Trophoblast cell (in vitro differentiated cells and primary cell): ENCODE data around the gene NUP210.
"Not testable (repeated sequence)": the region's sequence is repeated elsewhere in the genome, so short reads cannot be mapped to it uniquely, and the experiment has no call there.

ENCODE experiments used
- DNase-seq, 2 donors: peaks; one replicate each; pipeline ENCODE4 v3.0.0-alpha.2; 2016
- H2AFZ ChIP-seq: 2 replicates; pipeline ENCODE4 v1.6.1; 2013; ENCODE audit warnings: low read length, moderate library complexity, mild to moderate bottlenecking; ENCODE audit not compliant: insufficient read depth, poor library complexity
- H2AK5ac ChIP-seq: 2 replicates; pipeline ENCODE4 v1.6.1; 2013; ENCODE audit warnings: mild to moderate bottlenecking, low read length
- H2BK120ac ChIP-seq: 2 replicates; pipeline ENCODE4 v1.6.1; 2013; ENCODE audit warnings: low read length, mild to moderate bottlenecking, moderate library complexity; ENCODE audit not compliant: insufficient read depth, poor library complexity
- H2BK12ac ChIP-seq: 2 replicates; pipeline ENCODE4 v1.6.1; 2013; ENCODE audit warnings: mild to moderate bottlenecking, low read length, moderate library complexity
- H2BK5ac ChIP-seq: 2 replicates; pipeline ENCODE4 v1.6.1; 2013; ENCODE audit warnings: low read length, low read depth, moderate library complexity, mild to moderate bottlenecking; ENCODE audit not compliant: poor library complexity
- H3K14ac ChIP-seq: 2 replicates; pipeline ENCODE4 v1.6.1; 2013; ENCODE audit warnings: mild to moderate bottlenecking, low read length
- H3K18ac ChIP-seq: 2 replicates; pipeline ENCODE4 v1.6.1; 2013; ENCODE audit warnings: mild to moderate bottlenecking, low read length
- H3K23ac ChIP-seq: 2 replicates; pipeline ENCODE4 v1.6.1; 2013; ENCODE audit warnings: low read length
- H3K27ac ChIP-seq: 2 replicates; pipeline ENCODE4 v1.5.1; 2013; ENCODE audit warnings: low read depth, mild to moderate bottlenecking, inconsistent platforms, low read length, moderate library complexity
- H3K27me3 ChIP-seq: 2 replicates; pipeline ENCODE4 v1.6.1; 2013; ENCODE audit warnings: inconsistent platforms, mild to moderate bottlenecking, low read length, moderate library complexity; ENCODE audit not compliant: insufficient read depth
- H3K36me3 ChIP-seq, 2 experiments: 1 replicate in 1 of 2; 2 replicates in 1 of 2; pipeline ENCODE4 v1.6.1; 2013; ENCODE audit warnings: low read length in 2 of 2, mild to moderate bottlenecking in 2 of 2, moderate library complexity in 1 of 2; ENCODE audit not compliant: insufficient read depth in 2 of 2, control insufficient read depth in 1 of 2
- H3K4ac ChIP-seq: 2 replicates; pipeline ENCODE4 v1.6.1; 2013; ENCODE audit warnings: low read depth, mild to moderate bottlenecking, low read length, moderate library complexity
- H3K4me1 ChIP-seq, 2 experiments: 1 replicate in 1 of 2; 2 replicates in 1 of 2; pipeline ENCODE4 v1.6.1; 2013; ENCODE audit warnings: low read length in 2 of 2, mild to moderate bottlenecking in 2 of 2, moderate library complexity in 1 of 2; ENCODE audit not compliant: insufficient read depth in 2 of 2, control insufficient read depth in 1 of 2
- H3K4me2 ChIP-seq: 2 replicates; pipeline ENCODE4 v1.6.1; 2013; ENCODE audit warnings: inconsistent platforms, mild to moderate bottlenecking, low read length, moderate library complexity
- H3K4me3 ChIP-seq: 2 replicates; pipeline ENCODE4 v1.5.1; 2013; ENCODE audit warnings: mild to moderate bottlenecking, low read depth, low read length, inconsistent platforms
- H3K79me1 ChIP-seq: one replicate; pipeline ENCODE4 v1.6.1; 2013; ENCODE audit warnings: low read length
- H3K79me2 ChIP-seq: 2 replicates; pipeline ENCODE4 v1.6.1; 2013; ENCODE audit warnings: low read length, mild to moderate bottlenecking; ENCODE audit not compliant: control insufficient read depth, insufficient read depth, poor library complexity
- H3K9ac ChIP-seq: 2 replicates; pipeline ENCODE4 v1.6.1; 2013; ENCODE audit warnings: mild to moderate bottlenecking, low read length
- H3K9me3 ChIP-seq: 2 replicates; pipeline ENCODE4 v1.6.1; 2013; ENCODE audit warnings: low read depth, mild to moderate bottlenecking, control low read depth, inconsistent platforms, low read length; ENCODE audit not compliant: insufficient read depth
- H4K12ac ChIP-seq: 2 replicates; pipeline ENCODE4 v1.6.1; 2013; ENCODE audit warnings: low read depth, mild to moderate bottlenecking, low read length, moderate library complexity
- H4K8ac ChIP-seq: 2 replicates; pipeline ENCODE4 v1.6.1; 2013; ENCODE audit warnings: low read depth, mild to moderate bottlenecking, low read length, moderate library complexity
- H4K91ac ChIP-seq: one replicate; pipeline ENCODE4 v1.6.1; 2013; ENCODE audit warnings: low read depth, mild to moderate bottlenecking, low read length, moderate library complexity
- WGBS: extraction: QIAGEN DNeasy Blood & Tissue Kit; methylation state at CpG from one replicate; pipeline ENCODE4 v1.1.7; 2013; ENCODE audit warnings: missing lambda C conversion rate; ENCODE audit not compliant: insufficient read length, insufficient coverage; ENCODE audit errors: extremely low coverage; 5-methylcytosine and 5-hydroxymethylcytosine counted together

NUP210 gene

DNA sequence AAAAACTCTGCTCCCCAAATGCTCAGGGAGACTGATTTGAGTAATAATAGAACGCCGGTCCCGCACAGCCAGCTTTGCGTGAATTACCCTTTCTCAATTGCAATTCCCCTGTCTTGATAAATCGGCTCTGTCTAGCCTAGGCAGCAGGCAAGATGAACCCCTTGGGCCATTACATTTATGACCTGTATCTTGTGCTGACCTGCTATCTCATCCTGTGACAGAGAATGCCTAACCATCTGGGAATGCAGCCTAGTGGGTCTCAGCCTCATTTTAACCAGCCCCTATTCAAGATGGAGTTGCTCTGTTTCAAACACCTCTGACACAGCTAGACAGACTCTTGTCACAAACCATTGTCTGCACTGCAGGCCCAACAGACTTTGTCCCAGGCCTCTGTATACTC, 13.8 kb upstream of the NUP210 start:
- Histone ChIP-seq H2BK120ac (no peak overlapping the region), H4K91ac (no peak overlapping the region), H3K23ac (no peak overlapping the region), H2BK5ac (no peak overlapping the region), H3K36me3 (no peaks in the 10 kb centered on the region), H3K9ac (no peak overlapping the region), H4K12ac (no peak overlapping the region), H3K14ac (no peak overlapping the region), H4K8ac (no peak overlapping the region), H3K27ac (no peak overlapping the region), H2AK5ac (no peak overlapping the region), H2BK12ac (no peak overlapping the region), H3K4ac (no peak overlapping the region), H3K9me3 (no peaks in the 10 kb centered on the region), H3K4me1 (peaks cover 0 to 3% of the 10 kb centered on the region in 2 experiments), H3K79me1 (no peaks in the 10 kb centered on the region), H3K18ac (no peak overlapping the region), H3K4me3 (no peak overlapping the region), H3K79me2 (no peaks in the 10 kb centered on the region), H2AFZ (no peak overlapping the region), H3K4me2 (no peak overlapping the region), H3K27me3 (no peaks in the 10 kb centered on the region)
- WGBS = no CpG with 5 or more reads among the region's 5 CpGs
- peak; percentile 37 to 61 for DNase-seq

DNA sequence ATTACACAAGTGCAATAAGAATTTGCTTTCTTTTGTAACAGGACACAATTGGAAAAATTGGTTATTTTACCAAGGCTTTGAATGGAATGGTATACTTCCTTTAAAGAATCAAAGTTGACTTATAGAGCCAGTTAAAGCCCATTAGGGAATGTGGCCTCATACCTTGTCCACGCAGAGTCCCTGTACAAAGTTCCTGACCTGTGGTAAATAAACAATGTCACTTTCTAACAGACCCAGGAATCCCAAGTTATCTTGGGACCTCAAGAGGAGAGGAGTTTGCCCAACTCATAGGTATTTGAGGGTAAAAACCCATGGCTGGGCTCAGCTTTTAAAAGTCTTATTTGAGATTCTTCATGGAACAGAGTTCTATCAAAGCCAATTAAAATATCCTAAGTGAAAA, 12.0 kb upstream of the NUP210 start:
- Histone ChIP-seq H3K27me3 (no peaks in the 10 kb centered on the region), H2BK5ac (no peak overlapping the region), H3K79me2 (no peaks in the 10 kb centered on the region), H2AFZ (no peak overlapping the region), H4K91ac (no peak overlapping the region), H4K12ac (no peak overlapping the region), H3K9ac (no peak overlapping the region), H4K8ac (no peak overlapping the region), H3K27ac (no peak overlapping the region), H3K4me2 (no peak overlapping the region), H3K18ac (no peak overlapping the region), H3K14ac (no peak overlapping the region), H2BK120ac (no peak overlapping the region), H3K4ac (no peak overlapping the region), H2BK12ac (no peak overlapping the region), H2AK5ac (no peak overlapping the region), H3K4me1 (peaks cover 0 to 3% of the 10 kb centered on the region in 2 experiments), H3K79me1 (no peaks in the 10 kb centered on the region), H3K9me3 (no peaks in the 10 kb centered on the region), H3K23ac (no peak overlapping the region), H3K36me3 (no peaks in the 10 kb centered on the region), H3K4me3 (no peak overlapping the region)
- no CpG with 5 or more reads among the region's 1 CpG for WGBS
- DNase-seq = no peak

DNA sequence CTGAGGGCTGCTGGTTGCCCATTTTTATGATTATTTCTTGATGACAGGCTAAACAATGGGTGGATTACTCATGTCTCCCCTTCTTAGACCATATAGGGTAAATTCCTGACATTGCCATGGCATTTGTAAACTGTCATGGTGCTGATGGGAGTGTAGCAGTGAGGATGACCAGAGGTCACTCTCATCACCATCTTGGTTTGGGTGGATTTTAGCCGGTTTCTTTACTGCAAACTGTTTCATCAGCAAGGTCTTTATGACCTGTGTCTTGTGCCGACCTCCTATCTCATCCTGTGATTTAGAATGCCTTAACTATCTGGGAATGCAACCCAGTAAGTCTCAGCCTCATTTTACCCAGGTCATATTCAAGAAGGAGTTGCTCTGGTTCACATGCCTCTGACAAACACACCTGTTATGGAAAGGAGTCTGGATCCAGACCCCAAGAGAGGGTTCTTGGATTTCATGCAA, 10.3 kb upstream of the NUP210 start:
- not testable (repeated sequence) for H2BK5ac ChIP-seq, H2BK12ac ChIP-seq, H3K27me3 ChIP-seq, H3K79me1 ChIP-seq, H3K4ac ChIP-seq, H4K91ac ChIP-seq, H3K14ac ChIP-seq, H3K79me2 ChIP-seq, H3K18ac ChIP-seq, H3K23ac ChIP-seq, H3K9me3 ChIP-seq, H2AFZ ChIP-seq, H2AK5ac ChIP-seq, H3K4me2 ChIP-seq, H3K9ac ChIP-seq, H3K4me3 ChIP-seq, H3K27ac ChIP-seq, H2BK120ac ChIP-seq, H4K8ac ChIP-seq, H4K12ac ChIP-seq, H3K4me1 ChIP-seq, H3K36me3 ChIP-seq
- WGBS = no CpG with 5 or more reads among the region's 2 CpGs
- peak in 1 of 2 donors; percentile 38 for DNase-seq

DNA sequence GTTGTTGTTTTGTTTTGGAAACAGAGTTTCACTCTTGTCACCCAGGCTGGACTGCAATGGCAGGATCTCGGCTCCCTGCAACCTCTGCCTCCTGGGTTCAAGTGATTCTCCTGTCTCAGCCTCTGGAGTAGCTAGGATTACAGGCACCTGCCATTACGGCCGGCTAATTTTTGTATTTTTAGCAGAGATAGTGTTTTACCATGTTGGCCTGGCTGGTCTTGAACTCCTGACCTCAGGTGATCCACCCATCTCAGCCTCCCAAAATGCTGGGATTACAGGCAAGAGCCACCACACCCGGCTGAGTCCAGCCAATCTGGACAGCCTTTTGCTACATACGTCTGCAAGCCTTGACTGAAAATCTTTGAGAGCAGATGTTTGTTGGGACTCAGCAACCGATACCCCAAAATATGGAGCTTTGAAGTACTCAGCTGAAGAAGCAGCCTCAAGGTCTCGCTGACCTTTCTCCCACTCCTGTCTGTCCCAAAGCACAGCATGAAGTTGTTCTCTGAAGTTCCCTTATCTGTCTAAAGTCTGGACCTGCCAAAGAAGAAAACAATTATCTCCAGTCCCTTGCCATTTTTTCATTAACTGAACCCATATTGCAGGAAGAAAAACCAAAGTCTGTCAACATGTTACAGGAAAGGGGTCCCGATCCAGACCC, 9.6 kb upstream of the NUP210 start:
- no peak overlapping the region for H3K14ac ChIP-seq
- WGBS = no CpG with 5 or more reads among the region's 8 CpGs
- H2AK5ac ChIP-seq = no peak overlapping the region
- H2BK12ac ChIP-seq = no peak overlapping the region
- DNase-seq = peak in 1 of 2 donors; percentile 28
- H3K4ac ChIP-seq = no peak overlapping the region
- no peaks in the 10 kb centered on the region for H3K79me2 ChIP-seq
- no peaks in the 10 kb centered on the region for H3K27me3 ChIP-seq
- H3K23ac ChIP-seq = no peak overlapping the region
- no peak overlapping the region for H3K9ac ChIP-seq
- no peak overlapping the region for H2AFZ ChIP-seq
- H3K9me3 ChIP-seq = no peaks in the 10 kb centered on the region
- H2BK5ac ChIP-seq = no peak overlapping the region
- H4K12ac ChIP-seq = no peak overlapping the region
- H3K79me1 ChIP-seq = no peaks in the 10 kb centered on the region
- no peaks in the 10 kb centered on the region for H3K36me3 ChIP-seq
- H3K27ac ChIP-seq = no peak overlapping the region
- H4K91ac ChIP-seq = peak overlapping the region; percentile 21
- peaks cover 0 to 3% of the 10 kb centered on the region in 2 experiments for H3K4me1 ChIP-seq
- H3K18ac ChIP-seq = no peak overlapping the region
- H3K4me3 ChIP-seq = no peak overlapping the region
- no peak overlapping the region for H4K8ac ChIP-seq
- H2BK120ac ChIP-seq = no peak overlapping the region
- no peak overlapping the region for H3K4me2 ChIP-seq
